CD4-positive, alpha-beta T cell treated with Interleukin-10 for 1 hour (primary cell): ENCODE results near the gene SLC44A3.

Experiments
- DNase-seq: peaks from one replicate; pipeline ENCODE4 v3.0.0-alpha.2; 2020

Gene SLC44A3

DNA sequence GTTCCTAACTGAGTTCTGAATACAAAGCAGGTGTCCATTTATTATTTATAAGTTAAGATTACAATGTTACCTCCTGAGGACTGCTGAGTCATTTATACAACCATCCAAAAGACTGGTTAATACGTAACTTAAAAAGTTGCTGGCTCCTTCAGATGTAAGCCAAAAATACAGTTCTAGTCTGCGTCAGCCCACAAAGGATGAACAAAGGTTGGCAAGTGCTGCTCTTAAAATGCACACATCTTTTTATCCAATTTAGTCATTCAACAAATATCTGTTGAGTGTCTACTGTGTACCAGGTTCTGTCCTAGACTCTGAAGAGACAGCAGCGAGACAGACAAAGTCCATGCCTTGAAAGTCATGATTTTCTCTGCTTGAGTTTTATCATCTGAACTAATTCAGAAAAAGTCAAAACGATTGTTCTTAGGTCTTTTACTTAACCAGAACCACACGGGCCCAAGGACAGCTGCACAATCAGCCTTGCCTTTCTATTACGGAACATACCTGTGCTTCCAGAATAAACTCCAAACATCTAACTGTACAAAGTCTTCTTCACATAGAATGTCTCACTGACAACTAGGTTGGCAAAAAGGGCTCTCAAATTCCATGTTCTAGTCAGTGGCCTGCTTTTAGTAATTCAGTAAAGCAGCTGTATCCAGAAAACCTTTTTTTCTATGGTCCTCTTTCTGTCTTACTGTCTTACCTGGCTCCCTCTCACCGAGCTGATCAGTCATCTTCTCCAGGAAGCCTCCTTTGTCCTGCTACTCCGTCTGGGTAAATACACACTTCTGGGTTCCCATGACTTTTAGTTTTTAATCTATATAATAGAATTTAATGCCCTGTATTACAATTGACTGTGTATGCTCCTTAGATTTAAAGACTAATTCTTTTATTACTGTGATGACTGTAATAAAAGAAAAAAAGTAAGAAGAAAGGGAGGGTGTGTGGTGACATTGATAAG, 122.3 kb downstream of the SLC44A3 start:
- no peak for DNase-seq
